DMS 273 treated with DMSO at 0.1 percent for 48 hours (cell line): ENCODE data around the gene DLG2.
"Not testable (repeated sequence)": the region's sequence is repeated elsewhere in the genome, so short reads cannot be mapped to it uniquely, and the experiment has no call there.

Experiments
- DNase-seq: peaks from one replicate; lab custom pipeline; 2025; lab: John Stamatoyannopoulos, UW

Gene DLG2

GRCh38 chr11:84899740-84900139 lies 727.4 kb downstream of the DLG2 start:
- no peak for DNase-seq

DNA sequence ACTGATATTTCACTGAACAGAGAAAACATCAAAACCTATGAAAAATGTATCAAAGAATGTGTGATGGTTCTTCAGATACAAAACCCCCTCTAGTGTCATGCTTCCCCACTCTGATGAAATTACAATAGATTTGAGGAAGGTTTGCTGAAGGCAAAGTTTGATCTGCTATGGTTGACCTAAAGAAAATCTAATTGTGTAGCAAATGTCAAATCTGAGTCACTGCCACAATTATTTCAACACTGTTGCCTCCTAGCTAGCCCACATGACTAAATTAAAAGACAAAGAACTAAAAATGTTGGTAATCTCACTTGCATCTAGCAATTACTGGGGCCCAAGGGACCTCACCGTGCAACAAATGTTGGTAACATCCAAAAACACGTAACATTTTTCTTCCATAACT lies 728.0 kb downstream of the DLG2 start:
- DNase-seq, result no peak

DNA sequence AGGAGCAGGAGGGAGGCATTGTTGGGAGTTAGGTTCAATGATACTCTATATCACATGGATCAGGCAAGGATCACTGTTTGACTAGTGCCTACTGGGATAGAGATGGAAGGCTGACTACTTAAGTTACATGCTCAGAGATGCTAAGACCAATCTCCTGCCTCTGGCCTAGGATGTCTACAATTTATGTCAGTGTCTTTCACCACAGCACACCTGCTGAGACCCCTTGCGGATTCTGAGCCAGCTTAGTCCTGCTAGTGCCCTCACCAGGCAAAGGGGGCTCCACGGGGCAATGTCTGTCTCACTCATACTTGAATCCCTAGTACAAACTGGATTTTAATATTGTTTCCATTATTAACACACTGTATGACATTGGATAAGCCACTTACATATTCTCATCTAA lies 732.5 kb downstream of the DLG2 start:
- DNase-seq, result no peak

DNA sequence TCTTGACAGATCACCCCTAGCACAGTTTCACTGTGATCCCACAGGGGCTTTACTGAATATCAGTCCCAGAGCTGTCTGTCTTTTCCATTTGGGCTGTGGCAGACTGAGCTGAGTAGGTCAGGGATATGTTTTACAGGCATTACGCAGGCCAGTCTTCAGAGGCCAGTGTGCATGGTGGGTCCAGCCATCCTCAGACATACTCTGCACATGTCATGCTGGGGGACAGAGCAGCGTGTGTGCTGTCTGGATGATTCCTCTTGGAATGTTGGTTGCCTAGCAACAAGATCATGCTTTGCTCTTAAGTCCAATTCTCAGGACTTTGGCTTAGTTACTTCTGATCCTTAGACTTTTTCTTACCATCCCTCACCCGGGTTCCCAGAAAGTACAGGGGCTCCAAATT lies 736.5 kb downstream of the DLG2 start:
- DNase-seq, result no peak

DNA sequence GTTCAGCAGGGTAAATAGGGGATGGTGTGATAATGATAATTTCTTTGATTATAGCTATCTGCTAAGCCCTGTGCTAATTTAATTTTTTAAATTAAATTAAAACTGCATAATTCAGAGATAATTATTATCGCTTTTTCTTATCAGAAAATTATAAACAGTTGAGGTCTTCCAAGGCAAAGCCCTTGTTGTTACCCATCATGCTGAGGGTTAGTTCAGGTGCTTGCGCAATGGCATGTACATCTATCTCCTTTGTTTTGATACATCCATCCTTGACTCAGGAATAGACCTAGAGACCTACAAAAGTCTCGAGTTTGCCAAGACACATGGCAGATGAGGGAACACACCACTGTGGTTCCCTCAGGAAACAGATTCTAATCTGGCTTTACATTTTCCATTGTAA lies 737.6 kb downstream of the DLG2 start:
- DNase-seq, result no peak

- no peak for DNase-seq
These were observed 740.0 kb downstream of the DLG2 start for GRCh38 chr11:84887055-84887629.

- no peak for DNase-seq
These were observed 740.8 kb downstream of the DLG2 start for GRCh38 chr11:84886344-84886743.

DNA sequence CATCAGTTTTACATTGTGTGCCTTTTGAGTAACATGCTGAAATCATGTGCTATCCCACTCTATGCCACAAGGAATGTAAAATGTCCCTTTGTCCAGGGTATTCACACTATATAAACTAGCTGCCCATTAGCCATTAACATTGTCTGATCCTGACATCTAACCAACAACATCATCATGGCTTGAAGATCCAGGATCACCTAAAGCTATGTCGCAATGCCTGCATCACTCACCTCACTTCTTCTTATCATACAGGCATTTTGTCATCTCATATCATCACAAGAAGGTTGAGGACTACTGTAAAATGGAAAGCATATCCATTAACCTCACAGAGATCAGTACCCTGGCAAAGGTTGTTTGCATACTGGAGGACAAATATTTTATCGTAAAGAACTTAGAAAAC lies 742.3 kb downstream of the DLG2 start:
- no peak for DNase-seq

- DNase-seq, result no peak
These were observed 745.1 kb downstream of the DLG2 start for GRCh38 chr11:84882056-84882455.

DNA sequence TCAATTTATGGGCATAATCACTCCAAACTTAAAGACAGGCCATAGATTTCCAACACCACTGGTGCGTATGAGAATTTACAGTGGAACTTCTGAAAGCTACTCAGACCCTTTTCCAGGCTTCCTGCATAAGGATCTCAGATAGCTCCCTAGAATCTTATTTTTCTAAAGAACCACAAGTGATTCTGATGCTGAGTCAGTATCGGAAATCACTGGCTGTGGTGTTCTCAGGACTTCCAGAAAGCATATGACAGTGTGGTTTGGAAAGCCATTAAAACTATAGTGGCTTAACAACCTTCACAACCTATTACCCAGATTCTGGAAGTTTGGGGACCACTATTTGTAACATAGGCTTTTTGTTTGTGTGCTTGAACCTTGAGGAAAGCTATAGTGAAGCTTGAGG lies 756.0 kb downstream of the DLG2 start:
- DNase-seq, result no peak

GRCh38 chr11:84870486-84870885 lies 756.7 kb downstream of the DLG2 start:
- no peak for DNase-seq

DNA sequence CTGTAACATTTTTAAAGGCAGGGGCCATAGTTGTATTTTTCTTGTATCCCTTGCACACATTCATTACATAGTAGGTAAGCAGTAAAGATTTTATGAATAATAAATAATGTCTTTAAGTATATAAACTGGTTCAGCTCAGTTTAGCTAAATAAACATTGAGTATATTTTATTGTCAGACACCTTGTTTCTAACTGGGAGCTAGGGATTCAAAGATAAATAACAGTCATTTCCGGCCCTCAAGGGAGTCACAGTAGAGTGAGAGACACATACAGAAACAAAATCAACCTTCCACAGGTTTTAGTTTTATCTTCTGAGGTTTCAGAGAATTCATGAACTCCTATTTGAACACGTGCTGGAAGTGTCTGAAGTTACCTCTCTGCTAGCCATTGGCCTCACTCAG lies 760.2 kb downstream of the DLG2 start:
- DNase-seq, result no peak

DNA sequence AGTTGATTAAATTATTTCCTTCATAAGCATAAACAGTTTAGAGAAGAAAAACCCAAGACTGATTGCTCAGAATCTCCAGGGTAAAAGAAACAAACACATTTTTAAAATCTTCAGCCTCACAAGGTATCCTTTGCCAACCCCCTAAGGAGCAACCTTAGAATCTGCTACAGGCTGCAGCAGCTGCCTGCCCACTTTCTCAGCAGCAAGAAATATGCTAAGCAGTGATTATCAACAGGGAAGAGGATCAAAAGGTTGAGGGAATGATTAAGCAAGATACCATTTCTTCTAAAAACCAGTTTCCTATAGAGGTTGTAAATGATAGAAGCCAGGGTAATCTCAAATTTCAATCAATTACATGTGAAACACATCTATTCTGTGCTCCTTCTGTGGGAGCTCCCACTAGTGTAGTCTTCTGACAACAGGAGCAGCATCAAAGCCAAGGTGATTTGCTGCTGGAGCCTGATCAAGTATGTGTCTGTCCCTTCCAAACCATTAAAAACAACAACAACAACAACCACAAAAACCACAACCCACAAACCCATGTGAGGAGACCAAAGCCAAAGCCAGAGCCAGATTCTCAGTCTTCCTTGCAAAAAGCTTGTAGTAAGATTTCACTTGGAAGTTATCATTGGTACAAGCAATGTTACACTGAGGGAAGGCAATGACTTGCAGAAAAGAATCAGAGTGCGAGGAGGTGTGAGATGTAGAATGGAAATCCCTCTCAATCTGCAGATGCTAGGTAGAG lies 761.2 kb downstream of the DLG2 start:
- DNase-seq, result no peak

DNA sequence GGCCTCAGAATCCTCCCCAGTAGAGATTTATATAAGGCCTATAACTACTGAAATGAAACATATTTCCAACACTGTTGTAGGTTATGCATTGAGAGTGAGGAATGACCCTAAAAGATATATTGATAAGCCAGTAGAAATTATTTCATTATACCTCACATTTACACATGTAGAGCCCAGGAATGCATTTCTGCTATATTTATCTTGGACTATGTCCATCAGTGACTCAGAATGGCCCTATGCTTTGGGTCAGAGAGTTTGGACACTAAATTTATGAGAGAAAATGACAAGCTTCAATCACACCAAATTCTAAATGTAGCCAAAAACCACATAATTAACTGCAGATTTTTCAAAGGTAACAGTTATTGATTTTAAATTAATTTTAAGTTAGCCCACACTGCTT lies 761.9 kb downstream of the DLG2 start:
- no peak for DNase-seq

GRCh38 chr11:84857746-84858145 lies 769.4 kb downstream of the DLG2 start:
- DNase-seq, result no peak

DNA sequence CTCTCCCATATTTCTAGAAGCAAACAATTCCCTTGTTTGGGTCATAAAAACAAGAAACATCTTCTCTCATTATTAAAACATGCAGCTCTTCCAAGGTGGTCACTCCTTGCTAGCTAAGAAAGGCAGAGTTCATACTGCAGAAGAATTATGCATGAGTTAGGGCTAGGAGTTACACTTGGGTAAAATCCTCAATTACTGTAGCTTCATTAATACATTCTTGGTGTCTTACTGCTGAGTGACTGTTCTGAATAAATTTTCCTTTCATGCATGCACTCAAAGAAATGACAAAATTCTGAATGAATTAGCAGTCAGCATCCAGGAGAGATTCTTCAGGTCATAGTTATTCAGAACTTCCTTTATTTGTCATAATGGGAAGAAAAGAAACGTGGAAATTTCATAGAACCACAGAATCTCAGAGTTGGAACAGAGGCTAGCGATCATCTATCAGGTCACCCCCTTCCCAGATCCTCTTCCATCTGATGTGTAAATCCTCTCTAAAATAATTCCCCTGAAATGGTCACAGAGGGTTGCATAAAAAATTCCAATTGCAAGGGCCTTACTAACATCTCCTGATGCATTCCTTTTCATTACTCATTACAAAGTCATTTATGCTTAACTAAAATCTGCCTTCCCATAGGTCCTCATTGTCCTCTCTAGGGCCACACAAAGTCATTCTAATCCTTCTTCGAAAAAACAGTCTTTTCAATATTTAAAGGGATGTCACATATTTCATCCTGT lies 771.5 kb downstream of the DLG2 start:
- DNase-seq, result no peak

- no peak for DNase-seq
These were observed 772.7 kb downstream of the DLG2 start for GRCh38 chr11:84854498-84854880.

DNA sequence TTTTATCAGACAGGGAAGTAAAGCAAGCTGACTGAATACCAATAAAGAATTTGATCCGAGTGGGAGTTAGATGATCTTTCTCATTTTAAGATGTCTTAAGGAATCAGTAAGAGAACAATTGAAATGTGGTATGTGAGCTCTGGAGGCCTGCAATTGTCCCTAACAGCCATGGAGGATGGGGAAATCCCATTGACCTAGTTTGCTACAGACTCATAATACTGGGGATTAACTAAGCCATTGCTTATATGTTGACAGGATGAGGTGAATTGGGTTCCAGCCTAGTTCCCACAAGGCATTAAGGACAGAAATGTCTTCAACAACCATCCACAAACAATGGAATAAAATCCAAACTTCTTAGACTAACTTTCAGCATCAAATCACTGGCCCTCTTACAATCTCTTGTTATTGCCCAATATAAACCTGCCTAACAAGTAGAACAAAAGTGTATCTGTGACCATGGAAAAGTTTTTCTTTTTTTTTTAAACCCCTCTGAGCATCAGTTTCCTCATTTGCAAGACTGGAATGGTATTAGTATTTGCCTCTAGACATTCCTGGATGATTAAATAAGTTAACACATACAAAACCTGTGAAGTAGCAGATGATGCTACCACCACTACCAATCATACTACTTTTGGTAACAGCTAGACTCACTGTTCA lies 773.2 kb downstream of the DLG2 start:
- DNase-seq, result no peak

- DNase-seq, result no peak
These were observed 779.3 kb downstream of the DLG2 start for GRCh38 chr11:84847842-84848241.

DNA sequence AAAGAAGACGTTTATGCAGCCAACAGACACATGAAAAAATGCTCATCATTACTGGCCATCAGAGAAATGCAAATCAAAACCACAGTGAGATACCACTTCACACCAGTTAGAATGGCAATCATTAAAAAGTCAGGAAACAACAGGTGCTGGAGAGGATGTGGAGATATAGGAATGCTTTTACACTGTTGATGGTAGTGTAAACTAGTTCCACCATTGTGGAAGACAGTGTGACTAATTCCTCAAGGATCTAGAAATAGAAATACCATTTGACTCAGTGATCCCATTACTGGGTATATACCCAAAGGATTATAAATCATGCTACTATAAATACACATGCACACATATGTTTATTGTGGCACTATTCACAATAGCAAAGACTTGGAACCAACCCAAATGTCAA lies 786.9 kb downstream of the DLG2 start:
- not testable (repeated sequence) for DNase-seq

GRCh38 chr11:84837402-84838069 lies 789.6 kb downstream of the DLG2 start:
- DNase-seq, result no peak

DNA sequence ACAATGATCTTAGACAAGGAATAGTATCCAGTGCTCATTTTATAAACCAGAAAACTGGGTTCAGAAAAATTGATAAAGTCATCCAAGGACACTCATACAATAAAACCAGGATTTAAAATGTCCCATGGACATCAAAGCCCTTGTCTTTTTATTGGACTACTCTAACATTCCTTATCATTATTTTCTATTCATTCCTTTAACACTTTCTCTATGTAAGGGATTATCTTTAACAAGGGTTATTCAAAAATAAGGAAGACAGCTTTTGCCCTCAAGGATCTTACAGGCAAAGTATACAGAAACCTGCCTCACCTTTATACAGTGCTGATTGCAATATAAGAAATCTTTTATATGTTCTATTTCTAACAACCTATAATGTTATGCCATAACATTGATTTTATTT lies 790.8 kb downstream of the DLG2 start:
- DNase-seq, result no peak
